Sigmoid colon (tissue), 7 donors: Measurements from ENCODE around the gene PLCB1. TPM values are rescaled to one million over a fixed set of nuclear protein-coding genes. Genes with fewer than 3 reads are reported as not detected.

ENCODE experiments used
- DNase-seq: peaks from one replicate; pipeline ENCODE4 v3.0.0-alpha.2; 2019
- H3K27ac ChIP-seq, 4 donors: fragments of 200-600 bp; sonication (generic); one replicate each; pipeline ENCODE4 v1.5.1; 2016 to 2019; ENCODE audit warnings: mild to moderate bottlenecking in 1 of 4
- H3K27me3 ChIP-seq, 3 donors: fragments of 200-600 bp; sonication (generic); one replicate each; pipeline ENCODE4 v1.5.1; 2019; ENCODE audit warnings: mild to moderate bottlenecking in 1 of 3
- H3K36me3 ChIP-seq, 4 donors: fragments of 200-600 bp; sonication (generic); one replicate each; pipeline ENCODE4 v1.5.1; 2016 to 2019
- H3K4me1 ChIP-seq, 4 donors: fragments of 200-600 bp; sonication (generic); one replicate each; pipeline ENCODE4 v1.5.1; 2017 to 2019
- H3K4me3 ChIP-seq, 4 donors: fragments of 200-600 bp; sonication (generic); one replicate each; pipeline ENCODE4 v1.5.1; 2017 to 2019; ENCODE audit warnings: mild to moderate bottlenecking in 2 of 4, moderate library complexity in 1 of 4
- H3K9me3 ChIP-seq, 4 donors: fragments of 200-600 bp in 3 of 4; sonication (generic) in 3 of 4; one replicate each; pipeline versions ENCODE4 v1.5.1 to v1.6.1; 2013 to 2019
- EP300 ChIP-seq, 4 donors: sonication (generic); formaldehyde crosslinking; IDR thresholded peaks; one replicate each; pipeline ENCODE4 v1.6.1; 2017; ENCODE audit warnings: antibody characterized with exemption in 4 of 4
- POLR2A ChIP-seq, 2 donors: fragments of 450-650 bp; IDR thresholded peaks; one replicate each; pipeline ENCODE4 v1.6.1; 2016; ENCODE audit warnings: antibody characterized with exemption in 2 of 2, mild to moderate bottlenecking in 2 of 2, moderate library complexity in 2 of 2
- POLR2AphosphoS5 ChIP-seq, 4 donors: sonication (generic); formaldehyde crosslinking; IDR thresholded peaks; one replicate each; pipeline ENCODE4 v1.6.1; 2017; ENCODE audit warnings: antibody characterized with exemption in 4 of 4
- WGBS, 2 donors: extraction: QIAGEN DNeasy Blood & Tissue Kit; methylation state at CpG; one replicate each; pipeline ENCODE4 v1.1.7; 2013; 5-methylcytosine and 5-hydroxymethylcytosine counted together
- intact Hi-C: fragments of 100-400 bp; cut with DNase I; formaldehyde crosslinking; loops from one replicate; pipeline ENCODE4 v1.15.1; 2023
- polyA plus RNA-seq, 3 donors: library from polyadenylated mRNA; stranded (reverse); fragments of 200-250 nt; gene quantifications; one replicate each; pipeline ENCODE4 v1.2.3, GENCODE V29; 2013
- total RNA-seq, 4 donors: library from RNA; depleted of rRNA; stranded (reverse); fragments of >200 nt; gene quantifications; one replicate each; pipeline ENCODE4 v1.1.0, GENCODE V29; 2016
- TF ChIP-seq, protein P1 (sequence below), 4 experiments: fragments of 450-650 bp in 3 of 4; fragments of 200-600 bp in 1 of 4; IDR thresholded peaks; one replicate each; pipeline ENCODE4 v1.5.1; 2016 to 2019; ENCODE audit warnings: antibody characterized with exemption in 4 of 4, mild to moderate bottlenecking in 3 of 4, moderate library complexity in 2 of 4
- donor health status: healthy with polysubstance abuse.
- donor health status: Bipolar disorder and iron deficiency.
- donor health status: healthy.

PLCB1 gene
- total and polyA plus RNA-seq, 7 donors: 0.92 to 117 (median 86.7) TPM

DNA sequence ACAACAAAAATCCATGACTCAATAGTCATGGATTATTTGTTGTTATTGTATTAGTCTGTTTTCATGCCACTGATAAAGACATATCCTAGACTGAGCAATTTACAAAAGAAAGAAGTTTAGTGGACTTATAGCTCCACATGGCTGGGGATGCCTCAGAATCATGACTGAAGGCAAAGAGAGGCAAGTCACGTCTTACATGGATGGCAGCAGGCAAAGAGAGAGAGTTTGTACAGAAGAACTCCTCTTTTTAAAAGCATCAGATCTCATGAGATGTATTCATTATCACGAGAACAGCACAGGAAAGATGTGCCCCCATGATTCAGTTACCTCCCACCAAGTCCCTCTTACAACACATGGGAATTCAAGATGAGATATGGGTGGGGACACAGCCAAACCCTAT, 792.5 kb downstream of the PLCB1 start:
- intact Hi-C loops: no loop called here
- TF ChIP-seq POLR2A (IDR thresholded peaks at IDR 0.05) (no peak), POLR2AphosphoS5 (IDR thresholded peaks at IDR 0.05) (no peak), EP300 (IDR thresholded peaks at IDR 0.05) (no peak)
- TF ChIP-seq, protein P1, sequence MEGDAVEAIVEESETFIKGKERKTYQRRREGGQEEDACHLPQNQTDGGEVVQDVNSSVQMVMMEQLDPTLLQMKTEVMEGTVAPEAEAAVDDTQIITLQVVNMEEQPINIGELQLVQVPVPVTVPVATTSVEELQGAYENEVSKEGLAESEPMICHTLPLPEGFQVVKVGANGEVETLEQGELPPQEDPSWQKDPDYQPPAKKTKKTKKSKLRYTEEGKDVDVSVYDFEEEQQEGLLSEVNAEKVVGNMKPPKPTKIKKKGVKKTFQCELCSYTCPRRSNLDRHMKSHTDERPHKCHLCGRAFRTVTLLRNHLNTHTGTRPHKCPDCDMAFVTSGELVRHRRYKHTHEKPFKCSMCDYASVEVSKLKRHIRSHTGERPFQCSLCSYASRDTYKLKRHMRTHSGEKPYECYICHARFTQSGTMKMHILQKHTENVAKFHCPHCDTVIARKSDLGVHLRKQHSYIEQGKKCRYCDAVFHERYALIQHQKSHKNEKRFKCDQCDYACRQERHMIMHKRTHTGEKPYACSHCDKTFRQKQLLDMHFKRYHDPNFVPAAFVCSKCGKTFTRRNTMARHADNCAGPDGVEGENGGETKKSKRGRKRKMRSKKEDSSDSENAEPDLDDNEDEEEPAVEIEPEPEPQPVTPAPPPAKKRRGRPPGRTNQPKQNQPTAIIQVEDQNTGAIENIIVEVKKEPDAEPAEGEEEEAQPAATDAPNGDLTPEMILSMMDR (IDR thresholded peaks at IDR 0.05): no peak
- Histone ChIP-seq H3K4me1 (no peaks in the 10 kb centered on the region), H3K36me3 (no peaks in the 10 kb centered on the region), H3K27me3 (no peaks in the 10 kb centered on the region), H3K27ac (no peak overlapping the region), H3K9me3 (no peaks in the 10 kb centered on the region), H3K4me3 (no peak overlapping the region)
- no peak for DNase-seq
- WGBS, 2 donors: 83 to 87% methylated on average over 2 of the region's 2 CpGs

DNA sequence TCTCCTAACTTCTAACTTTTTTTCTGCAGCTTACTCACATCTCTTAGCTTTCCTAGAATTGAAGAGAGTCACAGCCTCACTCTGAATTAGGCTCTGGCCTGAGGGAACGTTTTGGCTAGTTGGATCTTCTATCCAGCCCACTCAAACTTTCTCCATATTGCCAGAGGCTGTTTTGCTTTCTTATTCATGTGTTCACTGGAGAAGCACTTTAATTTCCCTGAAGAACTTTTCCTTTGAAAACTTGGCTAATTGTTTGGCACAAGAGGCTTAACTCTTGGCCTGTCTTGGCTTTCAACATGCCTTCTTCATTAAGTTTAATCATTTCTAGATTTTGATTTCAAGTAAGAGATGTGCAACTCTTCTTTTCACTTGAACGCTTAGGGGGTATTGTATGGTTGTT, 798.7 kb downstream of the PLCB1 start:
- intact Hi-C loops: no loop called here
- no peaks in the 10 kb centered on the region for H3K27me3 ChIP-seq

DNA sequence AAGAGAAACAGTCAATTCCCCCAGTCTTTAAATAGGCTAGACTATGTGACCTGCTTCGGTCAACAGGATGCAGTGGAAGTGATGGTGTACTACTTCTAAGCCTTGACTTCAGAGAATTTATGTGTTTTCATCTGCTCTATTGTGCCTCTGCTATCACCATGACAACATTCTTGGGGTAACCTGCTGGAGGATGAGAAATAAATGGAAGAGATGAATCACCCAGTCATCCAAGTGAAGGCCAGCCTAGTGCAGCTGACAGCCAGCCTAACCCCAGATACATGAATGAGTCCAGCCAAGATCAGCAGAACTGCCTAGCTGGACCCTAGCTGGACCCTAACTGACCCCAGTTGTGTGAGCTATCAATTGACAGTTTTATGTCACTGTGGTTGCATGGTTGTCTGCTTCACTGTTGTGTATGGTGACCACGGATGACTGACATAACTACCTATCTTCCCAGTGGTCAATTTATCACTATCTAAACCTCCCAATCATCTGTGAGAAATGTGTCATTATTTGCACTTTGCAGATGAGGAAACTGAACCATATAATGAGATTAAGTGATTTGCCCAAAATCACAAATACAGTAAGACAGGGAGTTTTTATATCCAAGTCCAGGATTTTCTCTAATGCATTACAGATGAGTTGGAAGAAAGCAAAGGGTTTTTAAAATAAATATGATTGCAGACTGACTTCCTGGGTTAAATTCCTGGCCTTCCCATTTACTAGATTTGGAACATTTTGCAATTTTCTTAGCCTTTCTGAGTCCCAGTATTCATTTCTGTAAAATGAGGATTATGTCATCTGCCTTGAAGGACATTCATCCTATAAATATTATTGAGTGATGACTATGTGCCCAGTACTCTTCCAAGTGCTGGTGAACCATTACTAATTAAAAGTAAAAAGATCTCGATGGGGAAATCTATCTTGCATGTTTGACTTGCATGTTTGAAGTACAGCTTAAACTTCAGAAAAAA, 800.4 kb downstream of the PLCB1 start:
- WGBS, 2 donors: 62 to 74% methylated on average over 3 of the region's 3 CpGs
- Histone ChIP-seq H3K27ac (peak overlapping the region; percentile 22 to 50 (median 37)), H3K9me3 (no peaks in the 10 kb centered on the region), H3K36me3 (no peaks in the 10 kb centered on the region), H3K27me3 (no peaks in the 10 kb centered on the region), H3K4me1 (peaks cover 0 to 8% (median 0%) of the 10 kb centered on the region in 4 donors), H3K4me3 (no peak overlapping the region)
- intact Hi-C loops: no loop called here
- peak in 2 of 4 donors; percentile 23 to 50 for TF ChIP-seq POLR2AphosphoS5 (IDR thresholded peaks at IDR 0.05)
- TF ChIP-seq, protein P1 (IDR thresholded peaks at IDR 0.05): no peak
- no peak for DNase-seq

More for the DNA sequence above, 798.7 kb downstream of the PLCB1 start:
- no peak for DNase-seq
- WGBS, 2 donors: 79 to 83% methylated on average over 2 of the region's 2 CpGs
- TF ChIP-seq, protein P1 (IDR thresholded peaks at IDR 0.05): no peak
- TF ChIP-seq POLR2A (IDR thresholded peaks at IDR 0.05): no peak
- no peak for TF ChIP-seq EP300 (IDR thresholded peaks at IDR 0.05)
- Histone ChIP-seq H3K9me3 (no peaks in the 10 kb centered on the region), H3K27ac (peak overlapping the region in 1 of 4 donors; percentile 4), H3K4me3 (no peak overlapping the region), H3K4me1 (peaks cover 0 to 8% (median 0%) of the 10 kb centered on the region in 4 donors), H3K36me3 (no peaks in the 10 kb centered on the region)

DNA sequence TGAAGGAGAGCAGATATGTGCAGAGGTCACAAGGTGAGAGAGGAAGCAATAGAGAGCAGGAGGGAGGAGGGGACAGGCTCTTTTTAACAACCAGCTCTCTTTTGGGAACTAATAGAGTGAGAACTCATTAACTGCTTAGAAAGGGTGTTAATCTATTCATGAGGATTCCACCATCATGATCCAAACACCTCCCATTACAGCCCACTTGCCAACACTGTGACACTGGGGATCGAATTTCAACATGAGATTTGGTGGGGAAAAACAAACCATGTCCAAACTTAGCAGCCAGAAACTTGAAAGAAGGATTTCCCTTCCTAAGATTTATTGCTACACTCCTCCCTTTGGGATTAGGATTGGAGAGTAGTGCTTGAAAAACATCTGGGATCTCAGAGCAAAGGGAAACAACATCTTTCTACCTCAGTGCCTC, 801.3 kb downstream of the PLCB1 start:
- Histone ChIP-seq H3K27me3 (no peaks in the 10 kb centered on the region), H3K4me1 (peaks cover 0 to 8% (median 0%) of the 10 kb centered on the region in 4 donors), H3K27ac (peak overlapping the region; percentile 22 to 39 (median 34)), H3K36me3 (no peaks in the 10 kb centered on the region), H3K4me3 (no peak overlapping the region), H3K9me3 (no peaks in the 10 kb centered on the region)
- TF ChIP-seq EP300 (IDR thresholded peaks at IDR 0.05) (no peak), POLR2A (IDR thresholded peaks at IDR 0.05) (no peak), POLR2AphosphoS5 (IDR thresholded peaks at IDR 0.05) (peak in 3 of 4 donors; percentile 46 to 65 (median 61))
- TF ChIP-seq, protein P1 (IDR thresholded peaks at IDR 0.05): no peak
- WGBS, 2 donors: 61 to 71% methylated on average over 1 of the region's 1 CpG
- DNase-seq: peak; percentile 76
- intact Hi-C loops: no loop called here
